ENCODE results near the gene DYTN. TPM values are rescaled to one million over a fixed set of nuclear protein-coding genes. Genes with fewer than 3 reads are reported as not detected.

DYTN gene
- total and polyA plus RNA-seq, 2 experiments from 2014 or later: not detected

DNA sequence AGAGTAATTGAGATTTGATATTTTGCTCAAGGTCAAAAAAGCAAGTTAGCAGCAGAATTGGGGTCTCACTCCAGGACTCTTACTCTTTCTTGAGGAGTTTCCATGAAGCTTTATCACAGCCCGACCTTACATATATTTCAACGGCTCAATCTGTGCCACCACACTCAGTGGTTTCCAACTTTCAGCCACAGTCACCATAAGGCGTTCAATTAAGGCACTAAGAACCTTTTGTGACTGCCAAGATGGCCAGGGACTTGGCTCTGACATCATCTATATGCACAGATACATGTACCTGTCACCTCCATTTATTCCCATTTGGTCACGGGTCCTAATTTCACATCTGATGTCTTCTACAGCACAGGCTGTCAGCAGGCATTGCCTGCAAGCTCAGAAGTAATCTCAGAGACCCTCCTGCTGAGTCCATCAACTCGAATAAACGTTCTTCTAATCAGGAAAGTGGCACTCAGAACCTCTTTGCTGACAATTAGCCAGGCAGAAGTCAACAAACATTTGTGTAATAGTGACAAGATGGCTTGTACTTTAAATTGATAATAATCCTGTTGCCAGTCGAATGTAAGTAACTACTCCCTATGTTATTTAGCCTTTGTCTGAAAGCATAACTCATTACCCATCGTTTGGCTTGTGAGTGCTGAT is 16.1 kb downstream of the DYTN start:
- Histone ChIP-seq H3K9me3 (ENCODE audit: low read depth) (no peaks in the 10 kb centered on the region), H3K4me1 (ENCODE audit: insufficient read depth) (peaks cover 4% of the 10 kb centered on the region; the same call in 1 of the 2 replicates), H2AFZ (no peak overlapping the region), H3K9ac (no peak overlapping the region), H3K4me3 (no peak overlapping the region), H3K4me2 (ENCODE audit: unreplicated experiment) (no peak overlapping the region), H3F3A (ENCODE audit: insufficient read depth) (no peaks in the 10 kb centered on the region), H3K27me3 (replicated peaks; ENCODE audit: insufficient read depth) (peaks cover under 1% of the 10 kb centered on the region), H3K27ac (no peak overlapping the region), H3K36me3 (ENCODE audit: low read depth) (no peaks in the 10 kb centered on the region), H4K20me1 (ENCODE audit: insufficient read depth) (no peaks in the 10 kb centered on the region), H3K79me2 (ENCODE audit: insufficient read depth) (no peaks in the 10 kb centered on the region), H3K9me2 (ENCODE audit: insufficient read depth) (no peaks in the 10 kb centered on the region)
- TF ChIP-seq EZH2phosphoT487 (IDR thresholded peaks at IDR 0.05; ENCODE audit: insufficient read depth, low read depth) (no peak), EZH2 (IDR thresholded peaks at IDR 0.05; ENCODE audit: insufficient read depth, poor library complexity, severe bottlenecking) (no peak)
- WGBS, 2 experiments (ENCODE audit: low coverage in 1 of 2, low lambda C conversion rate in 2 of 2, missing lambda C conversion rate in 2 of 2): 31 to 32% methylated on average over 8 of the region's 8 CpGs
- in situ Hi-C loops (cut with MboI): no loop called here
- no peak for DNase-seq

DNA sequence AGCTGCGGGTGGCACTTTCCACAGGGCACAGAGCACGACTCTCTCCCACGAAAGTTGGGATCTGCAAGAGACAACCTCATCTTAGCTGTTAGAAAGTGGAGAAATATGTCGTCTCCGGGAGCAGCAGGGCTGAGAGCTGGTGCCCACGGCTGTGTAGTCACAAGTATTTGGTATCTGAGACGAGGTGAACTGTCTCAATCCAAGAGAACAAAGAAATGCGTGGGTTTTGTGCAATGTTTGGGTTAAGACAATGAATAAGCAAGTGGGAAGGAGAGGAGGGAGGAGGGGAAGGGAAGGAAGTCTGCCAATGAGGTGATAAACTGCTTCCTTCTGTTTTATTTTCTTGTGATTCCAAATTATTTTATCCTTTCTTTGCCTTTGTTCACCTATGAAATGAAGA is 18.0 kb downstream of the DYTN start:
- Histone ChIP-seq H3K9ac (no peak overlapping the region), H3K27me3 (replicated peaks; ENCODE audit: insufficient read depth) (no peaks in the 10 kb centered on the region; the same call in 1 of the 2 replicates), H3K36me3 (ENCODE audit: low read depth) (no peaks in the 10 kb centered on the region), H3K27ac (no peak overlapping the region), H3K9me2 (ENCODE audit: insufficient read depth) (no peaks in the 10 kb centered on the region), H3K4me3 (0 out of 2 replicates have a peak overlapping the region, but pooled peaks have one; percentile 34), H3F3A (ENCODE audit: insufficient read depth) (no peaks in the 10 kb centered on the region), H3K79me2 (ENCODE audit: insufficient read depth) (no peaks in the 10 kb centered on the region), H2AFZ (peak overlapping the region; percentile 53; the same call in 1 of the 2 replicates), H3K9me3 (ENCODE audit: low read depth) (no peaks in the 10 kb centered on the region), H4K20me1 (ENCODE audit: insufficient read depth) (no peaks in the 10 kb centered on the region), H3K4me2 (ENCODE audit: unreplicated experiment) (peak overlapping the region; percentile 43), H3K4me1 (ENCODE audit: insufficient read depth) (peaks cover 4% of the 10 kb centered on the region; the same call in 1 of the 2 replicates)
- in situ Hi-C loops (cut with MboI): no loop called here
- TF ChIP-seq EZH2 (IDR thresholded peaks at IDR 0.05; ENCODE audit: insufficient read depth, poor library complexity, severe bottlenecking) (no peak), EZH2phosphoT487 (IDR thresholded peaks at IDR 0.05; ENCODE audit: insufficient read depth, low read depth) (no peak)
- peak; percentile 49 for DNase-seq
- WGBS, 2 experiments (ENCODE audit: low coverage in 1 of 2, low lambda C conversion rate in 2 of 2, missing lambda C conversion rate in 2 of 2): 35 to 36% methylated on average over 8 of the region's 8 CpGs

DNA sequence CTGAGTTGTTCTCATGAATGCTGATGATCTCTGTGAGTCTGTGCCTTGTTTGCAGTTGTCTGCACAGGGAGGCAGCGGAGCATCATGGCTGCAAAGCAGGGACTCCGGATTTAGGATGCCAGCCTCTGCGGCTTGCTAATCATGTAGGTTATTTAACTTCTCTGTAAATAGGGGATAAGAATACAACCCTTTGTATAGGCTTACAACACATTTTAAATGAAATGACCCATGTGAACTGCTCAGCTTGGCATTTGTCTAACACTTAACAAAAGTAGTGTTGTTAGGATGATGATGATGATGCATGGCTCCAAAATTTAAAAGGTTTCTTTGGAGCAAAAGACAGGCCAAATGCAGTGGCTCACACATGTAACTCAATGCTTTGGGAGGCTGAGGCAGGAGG is 19.4 kb downstream of the DYTN start:
- WGBS, 2 experiments (ENCODE audit: low coverage in 1 of 2, low lambda C conversion rate in 2 of 2, missing lambda C conversion rate in 2 of 2): 68 to 71% methylated on average over 3 of the region's 3 CpGs
- H2AFZ ChIP-seq: no peak overlapping the region
- H3K4me2 ChIP-seq (ENCODE audit: unreplicated experiment): no peak overlapping the region
- H3K9me2 ChIP-seq (ENCODE audit: insufficient read depth): no peaks in the 10 kb centered on the region
- no peaks in the 10 kb centered on the region for H3K9me3 ChIP-seq (ENCODE audit: low read depth)
- H3K27ac ChIP-seq: no peak overlapping the region
- H3K4me3 ChIP-seq: no peak overlapping the region
- no peak for DNase-seq
- in situ Hi-C loops (cut with MboI): loop anchor here (25.0 kb wide), 1 partner anchor 788 kb away; no protein-coding TSS in a partner anchor
- no peaks in the 10 kb centered on the region for H3K79me2 ChIP-seq (ENCODE audit: insufficient read depth)
- no peak overlapping the region for H3K9ac ChIP-seq
- no peaks in the 10 kb centered on the region; the same call in 1 of the 2 replicates for H3K27me3 ChIP-seq (replicated peaks; ENCODE audit: insufficient read depth)
- H4K20me1 ChIP-seq (ENCODE audit: insufficient read depth): no peaks in the 10 kb centered on the region
- H3F3A ChIP-seq (ENCODE audit: insufficient read depth): no peaks in the 10 kb centered on the region
- TF ChIP-seq EZH2phosphoT487 (IDR thresholded peaks at IDR 0.05; ENCODE audit: insufficient read depth, low read depth) (no peak), EZH2 (IDR thresholded peaks at IDR 0.05; ENCODE audit: insufficient read depth, poor library complexity, severe bottlenecking) (no peak)
- H3K4me1 ChIP-seq (ENCODE audit: insufficient read depth): peaks cover 4% of the 10 kb centered on the region; the same call in 1 of the 2 replicates
- no peaks in the 10 kb centered on the region for H3K36me3 ChIP-seq (ENCODE audit: low read depth)

DNA sequence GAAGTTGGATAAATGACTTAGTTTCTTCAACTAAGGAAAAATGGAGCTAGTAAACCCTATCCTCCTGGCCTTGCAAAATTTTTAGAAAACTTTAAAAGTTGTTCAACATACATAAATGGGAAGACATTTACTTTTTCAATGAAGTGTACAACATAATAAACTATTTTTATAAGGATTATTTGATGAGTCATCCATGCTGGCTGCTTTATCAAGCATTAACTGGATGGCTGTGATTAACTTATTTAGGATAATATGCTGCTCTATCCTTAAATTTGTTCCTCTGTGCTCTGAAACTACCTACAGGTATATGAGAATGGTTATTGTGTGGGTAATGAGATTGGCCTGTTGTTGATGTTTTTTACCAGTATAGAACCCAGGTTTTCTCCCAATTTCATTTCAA is 21.3 kb downstream of the DYTN start:
- H3K4me3 ChIP-seq: no peak overlapping the region
- no peaks in the 10 kb centered on the region for H3K9me2 ChIP-seq (ENCODE audit: insufficient read depth)

More for the DNA sequence above, 21.3 kb downstream of the DYTN start:
- H3K27ac ChIP-seq: no peak overlapping the region
- TF ChIP-seq EZH2 (IDR thresholded peaks at IDR 0.05; ENCODE audit: insufficient read depth, poor library complexity, severe bottlenecking) (no peak), EZH2phosphoT487 (IDR thresholded peaks at IDR 0.05; ENCODE audit: insufficient read depth, low read depth) (no peak)
- H3K4me2 ChIP-seq (ENCODE audit: unreplicated experiment): no peak overlapping the region
- DNase-seq: peak; percentile 25
- no peaks in the 10 kb centered on the region for H3K36me3 ChIP-seq (ENCODE audit: low read depth)
- in situ Hi-C loops (cut with MboI): loop anchor here (25.0 kb wide), 1 partner anchor 790 kb away; no protein-coding TSS in a partner anchor
- no peak overlapping the region for H2AFZ ChIP-seq
- H4K20me1 ChIP-seq (ENCODE audit: insufficient read depth): no peaks in the 10 kb centered on the region
- H3K9ac ChIP-seq: no peak overlapping the region
- no peaks in the 10 kb centered on the region for H3F3A ChIP-seq (ENCODE audit: insufficient read depth)
- no peaks in the 10 kb centered on the region for H3K9me3 ChIP-seq (ENCODE audit: low read depth)
- peaks cover 4% of the 10 kb centered on the region; the same call in 1 of the 2 replicates for H3K4me1 ChIP-seq (ENCODE audit: insufficient read depth)
- no peaks in the 10 kb centered on the region for H3K27me3 ChIP-seq (replicated peaks; ENCODE audit: insufficient read depth)
- H3K79me2 ChIP-seq (ENCODE audit: insufficient read depth): no peaks in the 10 kb centered on the region
